ENCODE data around the gene SP9.
"Not testable (repeated sequence)": the region's sequence is repeated elsewhere in the genome, so short reads cannot be mapped to it uniquely, and the experiment has no call there.

SP9 gene

GRCh38 chr2:174344716-174345461 is 10.1 kb downstream of the SP9 start:
- peak; percentile 79 for DNase-seq (ENCODE audit: low spot score)

- peak; percentile 58 for DNase-seq (ENCODE audit: low spot score)
Measured at GRCh38 chr2:174350018-174350417, 15.3 kb downstream of the SP9 start.

- DNase-seq (ENCODE audit: low spot score): no peak
Measured at GRCh38 chr2:174350593-174351181, 15.9 kb downstream of the SP9 start.

- DNase-seq (ENCODE audit: low spot score): no peak
Measured at GRCh38 chr2:174353004-174353403, 18.2 kb downstream of the SP9 start.

- no peak for DNase-seq (ENCODE audit: low spot score)
Measured at GRCh38 chr2:174356347-174356746, 21.6 kb downstream of the SP9 start.

- not testable (repeated sequence) for DNase-seq (ENCODE audit: low spot score)
Measured at GRCh38 chr2:174359663-174360062, 24.9 kb downstream of the SP9 start.

- no peak for DNase-seq (ENCODE audit: low spot score)
Measured at GRCh38 chr2:174362949-174363348, 28.2 kb downstream of the SP9 start.

- DNase-seq (ENCODE audit: low spot score): not testable (repeated sequence)
Measured at GRCh38 chr2:174363492-174364225, 28.9 kb downstream of the SP9 start.

GRCh38 chr2:174364628-174365027 is 29.9 kb downstream of the SP9 start:
- DNase-seq (ENCODE audit: low spot score): no peak

- no peak for DNase-seq (ENCODE audit: low spot score)
Measured at GRCh38 chr2:174365571-174365970, 30.8 kb downstream of the SP9 start.

- DNase-seq (ENCODE audit: low spot score): no peak
Measured at GRCh38 chr2:174368691-174369090, 33.9 kb downstream of the SP9 start.

- DNase-seq (ENCODE audit: low spot score): no peak
Measured at GRCh38 chr2:174376967-174377366, 42.2 kb downstream of the SP9 start.

GRCh38 chr2:174383796-174384195 is 49.0 kb downstream of the SP9 start:
- DNase-seq (ENCODE audit: low spot score): no peak

GRCh38 chr2:174385201-174385600 is 50.4 kb downstream of the SP9 start:
- DNase-seq (ENCODE audit: low spot score): no peak
